H1 (cell line): ENCODE results near the gene PTX3.

Source experiments
- CHD2 ChIP-seq: IDR thresholded peaks from 2 replicates; pipeline ENCODE4 v1.6.1; 2012; ENCODE audit warnings: low read length, improper control_type of control experiment
- CREB1 ChIP-seq: IDR thresholded peaks from 2 replicates; pipeline ENCODE4 v1.6.1; 2012; ENCODE audit warnings: inconsistent platforms
- CTCF ChIP-seq, 3 experiments: IDR thresholded peaks; 1 replicate in 2 of 3; 2 replicates in 1 of 3; pipeline versions ENCODE4 v1.5.1 to v1.6.1; 2011; ENCODE audit warnings: low read length in 3 of 3, mild to moderate bottlenecking in 3 of 3, inconsistent platforms in 2 of 3, low read depth in 1 of 3, moderate library complexity in 1 of 3; ENCODE audit not compliant: insufficient read depth in 1 of 3; ENCODE audit errors: control extremely low read depth in 1 of 3
- EZH2 ChIP-seq: fragments of 200-600 bp; sonication (generic); IDR thresholded peaks from 2 replicates; pipeline ENCODE4 v1.7.1; 2012; ENCODE audit warnings: low read depth, mild to moderate bottlenecking, moderate library complexity, low read length, inconsistent platforms; ENCODE audit not compliant: severe bottlenecking
- GABPA ChIP-seq: IDR thresholded peaks from 2 replicates; pipeline ENCODE4 v1.6.1; 2011; ENCODE audit warnings: mild to moderate bottlenecking, low read length, moderate library complexity, borderline replicate concordance; ENCODE audit not compliant: insufficient read depth
- JUND ChIP-seq: IDR thresholded peaks from 2 replicates; pipeline ENCODE4 v1.6.1; 2011; ENCODE audit warnings: mild to moderate bottlenecking, improper control_type of control experiment, low read length
- MAX ChIP-seq: IDR thresholded peaks from 2 replicates; pipeline ENCODE4 v1.6.1; 2012; ENCODE audit warnings: inconsistent platforms
- POLR2A ChIP-seq, 2 experiments: IDR thresholded peaks; 1 replicate in 1 of 2; 2 replicates in 1 of 2; pipeline ENCODE4 v1.6.1; 2011; ENCODE audit warnings: low read depth in 2 of 2, low read length in 2 of 2, mild to moderate bottlenecking in 2 of 2; ENCODE audit errors: control extremely low read depth in 1 of 2
- POLR2AphosphoS5 ChIP-seq: IDR thresholded peaks from 2 replicates; pipeline ENCODE4 v1.6.1; 2011; ENCODE audit warnings: low read depth, low read length
- SIN3A ChIP-seq, 2 experiments: IDR thresholded peaks in 1 of 2; conservative IDR thresholded peaks in 1 of 2; 2 replicates each; pipeline ENCODE4 v1.6.1; 2011 to 2012; ENCODE audit warnings: low read length in 2 of 2, improper control_type of control experiment in 1 of 2, low read depth in 1 of 2, mild to moderate bottlenecking in 1 of 2
- TEAD4 ChIP-seq: IDR thresholded peaks from 2 replicates; pipeline ENCODE4 v1.6.1; 2012; ENCODE audit warnings: low read depth, low read length, inconsistent platforms, mixed read lengths
- ZNF274 ChIP-seq: IDR thresholded peaks from 2 replicates; pipeline ENCODE4 v1.7.0; 2012; ENCODE audit warnings: low read length, borderline replicate concordance; ENCODE audit errors: extremely low read depth

DNA sequence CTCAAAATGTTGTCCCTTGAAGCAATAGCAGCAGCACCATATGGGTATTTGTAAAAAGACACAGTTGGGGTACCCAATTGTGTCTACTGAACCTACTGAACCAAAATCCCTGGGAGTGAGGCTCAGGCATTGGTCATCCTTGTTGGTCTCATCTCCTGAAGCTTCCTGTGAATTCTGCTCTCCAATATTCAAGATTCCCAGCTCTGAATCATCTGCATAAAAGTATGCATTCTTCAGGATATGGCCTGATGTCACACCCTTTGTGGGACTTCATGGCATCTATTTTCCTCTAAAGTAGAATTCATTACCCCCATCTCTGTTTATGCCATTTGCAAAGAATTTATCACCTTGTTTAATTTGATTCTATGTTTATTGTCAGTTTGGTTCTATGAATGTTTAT lies 13.3 kb upstream of the PTX3 start:
- no peak for TF ChIP-seq CTCF (IDR thresholded peaks at IDR 0.05; ENCODE audit: control extremely low read depth in 1 of 3, insufficient read depth in 1 of 3, low read depth in 1 of 3, low read length in 3 of 3)
- no peak for TF ChIP-seq GABPA
- TF ChIP-seq EZH2: no peak
- TF ChIP-seq JUND: no peak
- no peak for TF ChIP-seq CREB1
- no peak for TF ChIP-seq CHD2
- no peak for TF ChIP-seq SIN3A (conservative IDR thresholded peaks at IDR 0.05 in 1 of 2, IDR thresholded peaks at IDR 0.05 in 1 of 2; ENCODE audit: low read depth in 1 of 2, low read length in 2 of 2)
- TF ChIP-seq POLR2AphosphoS5: no peak
- no peak for TF ChIP-seq TEAD4
- TF ChIP-seq POLR2A (IDR thresholded peaks at IDR 0.05; ENCODE audit: control extremely low read depth in 1 of 2, low read depth in 2 of 2, low read length in 2 of 2): no peak
- TF ChIP-seq MAX: no peak
- TF ChIP-seq ZNF274: no peak
